Calu3 (cell line): ENCODE data around the gene IFT80. TPM values are rescaled to one million over a fixed set of nuclear protein-coding genes. Genes with fewer than 3 reads are reported as not detected.
A peak's percentile ranks its signal among the peaks of the same experiment; 100 is the strongest.
"Not testable (repeated sequence)": the region's sequence is repeated elsewhere in the genome, so short reads cannot be mapped to it uniquely, and the experiment has no call there.

Experiments
- BruUV-seq: library from RNA; stranded (reverse); fragments of 400-500 nt; replicated peaks from 2 replicates; lab custom pipeline; 2021; lab: Mats Ljungman, UMichigan
- CTCF ChIA-PET: fragments of 300-600 bp; sonication (Branson Sonifier 250); formaldehyde crosslinking; loops from one replicate; lab custom pipeline; 2022; ENCODE audit warnings: antibody characterized with exemption; lab: Charles Lee
- DNase-seq: peaks from one replicate; pipeline ENCODE4 v3.0.0; 2022
- H3K27ac Mint-ChIP-seq: one replicate; pipeline ENCODE4 v1.8.0; 2022; ENCODE audit warnings: mixed read lengths; ENCODE audit not compliant: unreplicated experiment
- H3K27me3 Mint-ChIP-seq: one replicate; pipeline ENCODE4 v1.8.0; 2022; ENCODE audit warnings: mixed read lengths; ENCODE audit not compliant: unreplicated experiment
- H3K36me3 Mint-ChIP-seq: one replicate; pipeline ENCODE4 v1.8.0; 2022; ENCODE audit warnings: mild to moderate bottlenecking, moderate library complexity, mixed read lengths; ENCODE audit not compliant: insufficient read depth, unreplicated experiment
- H3K4me1 Mint-ChIP-seq: one replicate; pipeline ENCODE4 v1.8.0; 2022; ENCODE audit warnings: mild to moderate bottlenecking, low read depth, mixed read lengths; ENCODE audit not compliant: unreplicated experiment
- H3K4me3 Mint-ChIP-seq: one replicate; pipeline ENCODE4 v1.8.0; 2022; ENCODE audit warnings: mild to moderate bottlenecking, low read depth, moderate library complexity, mixed read lengths; ENCODE audit not compliant: unreplicated experiment
- H3K9me3 Mint-ChIP-seq: one replicate; pipeline ENCODE4 v1.8.0; 2022; ENCODE audit warnings: low read depth, mixed read lengths; ENCODE audit not compliant: unreplicated experiment
- intact Hi-C: fragments of 100-400 bp; cut with micrococcal nuclease; formaldehyde crosslinking; loops from one replicate; pipeline ENCODE4 v1.10.0; 2022; ENCODE audit not compliant: unreplicated experiment
- total RNA-seq: library from RNA; stranded (reverse); gene quantifications from 2 replicates; pipeline ENCODE4 v1.2.3, GENCODE V29; 2022
- TF ChIP-seq, protein P1 (sequence below): fragments of 200-600 bp; IDR thresholded peaks from one replicate; pipeline ENCODE4 v1.8.0; 2022; ENCODE audit warnings: antibody characterized with exemption; ENCODE audit not compliant: unreplicated experiment

IFT80 gene
- total RNA-seq, 1 experiment from 2014 or later: 58.0 TPM

DNA sequence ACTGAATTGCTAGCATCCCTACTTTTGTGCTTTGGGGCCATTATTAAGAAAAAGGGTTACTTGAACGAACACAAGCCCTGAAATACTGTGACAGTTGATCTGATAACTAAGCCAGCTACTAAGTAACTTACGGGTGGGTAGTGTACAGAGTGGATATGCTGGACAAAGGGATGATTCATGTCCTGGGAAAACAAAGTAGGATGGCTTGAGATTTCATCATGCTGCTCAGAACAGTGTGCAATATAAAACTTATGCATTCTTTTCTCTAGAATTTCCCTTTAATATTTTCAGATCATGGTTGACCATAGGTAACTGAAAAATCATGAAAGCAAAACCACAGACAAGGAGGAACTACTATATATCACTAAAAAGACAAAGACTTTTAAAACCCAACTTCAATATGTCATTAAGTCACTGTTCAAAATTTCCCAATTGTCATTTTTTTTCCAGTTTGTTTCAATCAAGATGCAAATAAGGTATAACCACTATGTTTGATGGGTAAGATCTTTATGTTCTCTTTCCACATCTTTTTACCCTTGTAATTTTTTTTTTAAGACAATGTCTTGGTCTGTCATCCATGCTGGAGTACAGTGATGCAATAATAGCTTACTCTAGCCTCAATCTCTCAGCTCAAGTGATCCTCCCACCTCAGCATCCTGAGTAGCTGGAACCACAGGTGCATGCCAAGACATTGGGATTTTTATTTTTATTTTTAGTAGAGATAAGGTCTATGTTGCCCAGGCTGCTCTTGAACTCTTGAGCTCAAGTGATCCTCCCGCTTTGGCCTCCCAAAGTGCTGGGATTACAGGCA lies 67.7 kb downstream of the IFT80 start:
- Mint-ChIP-seq H3K4me3 (peak overlapping the region; percentile 34), H3K4me1 (peaks cover 52% of the 10 kb centered on the region), H3K9me3 (peaks cover 3% of the 10 kb centered on the region), H3K27me3 (no peaks in the 10 kb centered on the region), H3K36me3 (peaks cover 20% of the 10 kb centered on the region), H3K27ac (peak overlapping the region; percentile 83)
- peak; percentile 16 for DNase-seq
- CTCF ChIA-PET: interaction anchor here (1.8 kb wide), 1 partner anchor 168 kb away, joined by 5 read pairs; no protein-coding TSS in a partner anchor
- no TSS peak for BruUV-seq
- TF ChIP-seq, protein P1, sequence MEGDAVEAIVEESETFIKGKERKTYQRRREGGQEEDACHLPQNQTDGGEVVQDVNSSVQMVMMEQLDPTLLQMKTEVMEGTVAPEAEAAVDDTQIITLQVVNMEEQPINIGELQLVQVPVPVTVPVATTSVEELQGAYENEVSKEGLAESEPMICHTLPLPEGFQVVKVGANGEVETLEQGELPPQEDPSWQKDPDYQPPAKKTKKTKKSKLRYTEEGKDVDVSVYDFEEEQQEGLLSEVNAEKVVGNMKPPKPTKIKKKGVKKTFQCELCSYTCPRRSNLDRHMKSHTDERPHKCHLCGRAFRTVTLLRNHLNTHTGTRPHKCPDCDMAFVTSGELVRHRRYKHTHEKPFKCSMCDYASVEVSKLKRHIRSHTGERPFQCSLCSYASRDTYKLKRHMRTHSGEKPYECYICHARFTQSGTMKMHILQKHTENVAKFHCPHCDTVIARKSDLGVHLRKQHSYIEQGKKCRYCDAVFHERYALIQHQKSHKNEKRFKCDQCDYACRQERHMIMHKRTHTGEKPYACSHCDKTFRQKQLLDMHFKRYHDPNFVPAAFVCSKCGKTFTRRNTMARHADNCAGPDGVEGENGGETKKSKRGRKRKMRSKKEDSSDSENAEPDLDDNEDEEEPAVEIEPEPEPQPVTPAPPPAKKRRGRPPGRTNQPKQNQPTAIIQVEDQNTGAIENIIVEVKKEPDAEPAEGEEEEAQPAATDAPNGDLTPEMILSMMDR: no peak
- intact Hi-C loops: loop anchor here (10.0 kb wide), 1 partner anchor 497 kb away; the partner anchor contains the start of gene SCHIP1

DNA sequence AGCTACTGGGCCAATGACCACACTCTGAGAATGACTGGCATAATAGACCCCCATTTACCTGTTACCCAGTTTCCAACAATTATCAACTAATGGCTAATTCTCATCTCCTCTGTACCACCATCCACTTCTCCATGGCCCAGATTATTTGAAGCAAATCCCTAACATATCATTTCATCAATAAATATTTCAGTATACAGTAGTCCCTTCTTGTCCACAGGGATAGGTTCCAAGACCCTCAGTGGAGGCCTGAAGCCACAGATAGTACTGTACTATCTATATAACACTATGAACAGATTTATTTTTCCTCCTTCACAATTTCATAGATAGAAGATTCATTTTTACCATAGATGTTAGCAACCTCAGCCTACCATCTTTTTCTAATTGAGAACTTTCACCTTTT lies 68.3 kb downstream of the IFT80 start:
- Mint-ChIP-seq H3K4me1 (peaks cover 57% of the 10 kb centered on the region), H3K36me3 (peaks cover 20% of the 10 kb centered on the region), H3K27me3 (no peaks in the 10 kb centered on the region), H3K4me3 (peak overlapping the region; percentile 34), H3K27ac (peak overlapping the region; percentile 83), H3K9me3 (peaks cover 3% of the 10 kb centered on the region)
- intact Hi-C loops: loop anchor here (10.0 kb wide), 1 partner anchor 496 kb away; the partner anchor contains the start of gene SCHIP1
- TSS peak; percentile 83 for BruUV-seq
- no peak for DNase-seq
- TF ChIP-seq, protein P1: no peak
- CTCF ChIA-PET: interaction anchor here (1.8 kb wide), 1 partner anchor 168 kb away, joined by 5 read pairs; no protein-coding TSS in a partner anchor

GRCh38 chr3:160330109-160330508 lies 68.9 kb downstream of the IFT80 start:
- peak; percentile 25 for DNase-seq
- Mint-ChIP-seq H3K9me3 (peaks cover 3% of the 10 kb centered on the region), H3K36me3 (peaks cover 20% of the 10 kb centered on the region), H3K4me1 (peaks cover 57% of the 10 kb centered on the region), H3K27ac (peak overlapping the region; percentile 83), H3K4me3 (peak overlapping the region; percentile 34), H3K27me3 (no peaks in the 10 kb centered on the region)
- CTCF ChIA-PET: interaction anchor here (0.6 to 1.8 kb wide), 2 partner anchors 155 to 167 kb away, joined by 5 read pairs; no protein-coding TSS in a partner anchor
- TF ChIP-seq, protein P1: no peak
- BruUV-seq: no TSS peak
- intact Hi-C loops: loop anchor here (10.0 kb wide), 1 partner anchor 495 kb away; the partner anchor contains the start of gene SCHIP1

GRCh38 chr3:160326286-160326685 lies 72.7 kb downstream of the IFT80 start:
- H3K9me3 Mint-ChIP-seq, intact Hi-C loops, H3K4me3 Mint-ChIP-seq, DNase-seq, H3K36me3 Mint-ChIP-seq, H3K27me3 Mint-ChIP-seq, BruUV-seq: not testable (repeated sequence)
- Mint-ChIP-seq H3K4me1 (peaks cover 44% of the 10 kb centered on the region), H3K27ac (peak overlapping the region; percentile 31)
- CTCF ChIA-PET: interaction anchor here (0.7 to 1.1 kb wide), 2 partner anchors 163 to 176 kb away, joined by 3 to 4 read pairs; no protein-coding TSS in a partner anchor

DNA sequence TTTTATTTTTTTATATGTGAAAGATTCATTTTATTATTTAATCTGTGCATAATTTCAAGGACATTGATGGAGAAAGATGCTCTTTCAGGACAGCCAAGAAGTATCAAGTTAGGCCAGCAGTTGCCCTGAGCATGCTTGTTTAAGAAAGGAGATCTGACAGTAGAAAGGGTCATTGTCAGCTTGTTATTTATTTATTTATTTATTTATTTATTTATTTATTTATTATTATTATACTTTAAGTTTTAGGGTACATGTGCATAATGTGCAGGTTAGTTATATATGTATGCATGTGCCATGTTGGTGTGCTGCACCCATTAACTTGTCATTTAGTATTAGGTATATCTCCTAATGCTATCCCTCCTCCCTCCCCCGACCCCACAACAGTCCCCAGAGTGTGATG lies 77.2 kb downstream of the IFT80 start:
- DNase-seq, CTCF ChIA-PET, H3K4me3 Mint-ChIP-seq, H3K36me3 Mint-ChIP-seq, H3K27ac Mint-ChIP-seq, H3K4me1 Mint-ChIP-seq, BruUV-seq, H3K27me3 Mint-ChIP-seq, H3K9me3 Mint-ChIP-seq: not testable (repeated sequence)
- intact Hi-C loops: loop anchor here (2.0 kb wide), 1 partner anchor 13 kb away; no protein-coding TSS in a partner anchor
